HG02884 (cell line): Measurements from ENCODE around the gene C5orf15.
"Not testable (repeated sequence)": the region's sequence is repeated elsewhere in the genome, so short reads cannot be mapped to it uniquely, and the experiment has no call there.

Experiments
- ATAC-seq: cut with Tn5 transposase; IDR thresholded peaks from one replicate; pipeline ENCODE4 v1.9.1; 2021; ENCODE audit warnings: mild to moderate bottlenecking, moderate library complexity; ENCODE audit not compliant: unreplicated experiment

The C5orf15 gene

DNA sequence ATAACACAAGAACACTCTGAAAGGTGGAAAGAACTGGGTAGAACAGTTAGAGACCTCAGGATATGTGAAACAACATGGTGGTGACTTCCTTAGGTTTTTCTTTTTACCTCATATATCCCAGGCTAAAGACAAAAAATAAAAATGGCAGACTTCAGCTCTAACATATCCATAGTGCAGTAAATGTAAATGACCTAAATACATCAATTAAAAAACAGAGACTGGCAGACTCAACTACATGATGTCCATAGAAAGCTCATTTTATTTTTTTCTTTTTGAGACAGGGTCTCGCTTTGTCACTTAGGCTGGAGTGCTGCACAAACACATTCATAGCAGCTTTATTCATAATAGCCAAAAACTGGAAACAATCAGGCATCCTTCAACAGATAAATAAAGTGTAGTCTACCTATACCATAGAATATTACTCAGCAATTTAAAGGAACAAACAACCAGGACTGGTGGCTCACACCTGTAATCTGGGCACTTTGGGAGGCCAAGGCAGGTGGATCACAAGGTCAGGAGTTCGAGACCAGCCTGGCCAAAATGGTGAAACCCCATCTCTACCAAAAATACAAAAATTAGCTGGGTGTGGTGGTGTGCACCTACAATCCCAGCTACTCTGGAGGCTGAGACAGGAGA is 4.8 kb downstream of the C5orf15 start:
- ATAC-seq: no peak

DNA sequence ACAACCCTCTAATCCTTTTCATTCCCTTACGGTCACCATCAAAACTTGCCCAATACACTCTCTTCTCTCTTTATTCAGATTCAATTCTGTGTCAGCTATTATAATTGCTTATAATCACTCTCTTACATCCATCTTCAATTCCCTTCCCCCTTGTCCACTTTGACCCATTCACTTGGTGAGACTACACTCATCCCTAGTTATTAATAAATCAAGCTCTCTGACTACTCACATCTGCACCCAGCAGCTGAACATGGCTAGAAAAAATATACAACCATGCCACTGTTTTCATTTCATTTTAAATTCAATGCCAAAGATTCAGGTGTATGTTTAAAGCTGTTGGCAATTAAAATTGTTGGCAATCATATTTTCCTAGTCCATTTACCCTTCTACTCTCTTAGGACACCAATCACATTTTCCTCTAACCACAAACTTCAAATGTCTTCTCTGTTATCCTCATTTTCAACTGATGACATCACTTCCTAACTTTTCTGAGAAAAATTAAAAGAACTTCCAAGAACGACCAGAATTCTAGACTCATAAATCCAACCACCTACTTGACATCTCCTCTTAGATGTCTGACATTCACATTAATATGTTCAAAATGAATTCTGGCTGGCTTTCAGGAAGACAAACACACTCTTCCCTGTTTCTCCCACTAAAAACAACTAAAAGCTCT is 5.5 kb downstream of the C5orf15 start:
- ATAC-seq: no peak

DNA sequence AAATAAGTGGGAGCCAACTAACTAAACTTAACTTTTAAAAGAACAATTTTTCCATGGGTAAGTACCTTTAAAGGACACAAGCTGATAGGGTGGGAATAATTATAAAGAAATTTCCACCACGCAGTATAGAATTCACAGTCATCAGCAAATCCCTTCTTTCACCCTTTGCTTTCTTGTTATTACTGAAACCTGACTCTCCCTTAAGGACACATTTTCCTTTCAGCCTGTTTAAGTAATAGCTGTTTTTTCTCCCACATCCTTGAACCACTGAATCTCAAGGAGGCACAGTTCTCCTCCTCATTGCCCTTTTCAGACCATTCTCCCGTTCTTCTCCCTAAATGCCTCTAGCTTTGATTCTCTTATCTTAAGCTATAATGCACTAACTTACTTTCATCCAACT is 6.3 kb downstream of the C5orf15 start:
- no peak for ATAC-seq

DNA sequence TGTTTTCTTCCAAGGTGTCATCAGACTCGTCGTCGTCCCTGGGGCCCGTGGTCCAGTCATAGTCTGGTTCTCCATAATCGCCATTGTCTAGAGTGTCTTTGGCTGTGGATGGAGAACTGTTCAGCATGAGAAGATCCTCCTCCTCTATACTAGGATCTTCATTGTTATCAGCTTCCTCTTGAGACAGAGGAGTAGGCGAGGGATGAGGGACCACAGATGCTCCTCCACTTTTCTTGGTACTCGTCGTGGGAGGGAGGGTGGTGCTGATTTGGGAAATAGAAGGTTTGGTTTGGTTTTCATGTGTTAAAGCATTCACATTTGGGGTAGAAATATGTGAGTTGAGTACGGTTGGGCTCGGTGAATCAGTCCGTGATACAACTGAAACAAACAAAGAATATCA is 8.8 kb downstream of the C5orf15 start:
- no peak for ATAC-seq

DNA sequence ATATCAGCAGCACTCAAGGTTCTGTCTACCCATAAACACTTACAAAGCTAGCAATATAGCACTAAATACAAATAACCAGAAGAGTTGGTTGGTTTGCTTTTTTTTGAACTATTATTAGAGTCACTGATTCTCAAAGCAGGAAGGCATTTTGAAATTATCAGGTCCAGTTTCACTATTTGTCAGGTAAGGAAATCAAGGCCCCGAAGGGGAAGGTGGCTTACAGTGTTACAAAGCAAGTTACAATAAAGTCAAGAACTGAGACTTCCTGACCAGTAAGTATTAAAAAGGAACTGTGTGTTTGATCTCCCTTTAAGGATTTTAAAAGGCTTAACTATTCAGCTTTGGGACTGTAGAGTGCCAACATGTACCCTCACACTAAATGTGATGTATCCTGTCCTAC is 10.8 kb downstream of the C5orf15 start:
- peak; percentile 68 for ATAC-seq

DNA sequence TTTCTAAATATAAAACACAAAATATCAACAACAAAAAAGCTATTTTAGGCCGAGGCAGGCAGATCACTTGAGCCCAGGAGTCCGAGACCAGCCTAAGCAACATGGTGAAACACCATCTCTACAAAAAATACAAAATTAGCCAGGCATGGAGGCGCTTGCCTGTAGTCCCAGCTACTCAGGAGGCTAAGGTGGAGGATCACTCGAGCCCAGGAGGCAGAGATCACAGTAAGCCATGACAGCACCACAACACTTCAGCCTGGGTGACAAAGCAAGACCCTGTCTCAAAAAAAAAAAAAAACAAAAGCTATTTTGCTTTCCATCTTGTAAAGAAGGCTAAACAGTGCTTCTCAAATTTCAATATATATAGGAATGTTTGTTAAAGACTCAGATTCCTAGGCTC is 11.3 kb downstream of the C5orf15 start:
- ATAC-seq: peak; percentile 27

DNA sequence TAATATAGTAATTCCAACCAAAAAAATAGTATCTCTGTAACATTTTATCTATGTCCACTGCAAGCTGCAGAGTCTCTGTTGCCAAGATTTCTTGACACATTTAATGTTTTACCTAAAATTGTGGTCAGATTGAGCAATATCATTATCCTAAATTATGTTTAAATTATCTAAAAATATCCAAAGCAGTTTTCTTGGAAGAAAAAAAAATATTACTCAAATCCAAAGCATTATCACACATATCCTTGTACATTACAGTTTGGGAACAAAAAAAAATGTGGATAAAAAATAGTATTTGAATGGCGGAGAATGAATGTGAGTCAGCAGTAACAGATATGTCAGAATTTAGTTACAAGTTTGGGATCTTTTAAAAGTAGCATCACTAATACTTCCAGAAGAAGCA is 12.2 kb downstream of the C5orf15 start:
- not testable (repeated sequence) for ATAC-seq

DNA sequence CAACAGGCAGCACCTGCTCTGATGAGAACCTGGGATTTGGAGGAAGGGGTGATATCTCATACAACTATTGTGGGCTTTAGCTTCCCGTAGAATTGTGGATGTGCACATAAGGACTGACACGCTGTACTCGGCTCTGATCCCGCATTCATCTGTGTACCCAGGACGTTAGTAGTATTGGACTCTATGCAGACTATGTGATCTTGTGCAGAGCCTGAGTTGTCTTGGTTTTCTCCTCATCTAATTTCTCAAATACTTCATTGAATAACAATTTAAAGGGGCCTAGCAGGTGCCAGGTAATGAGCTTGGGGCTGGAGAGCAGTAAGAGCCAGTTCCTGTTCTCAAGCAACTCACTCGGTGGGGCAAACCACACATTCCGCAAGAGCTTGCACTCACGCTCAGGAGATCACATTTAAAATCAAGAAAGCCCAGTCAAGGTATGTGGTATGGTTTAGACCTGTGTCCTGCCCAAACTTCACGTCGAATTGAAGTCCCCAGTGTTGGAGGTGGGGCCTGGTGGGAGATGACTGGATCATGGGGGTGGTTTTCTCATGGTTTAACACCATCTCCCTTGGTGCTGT is 14.8 kb downstream of the C5orf15 start:
- no peak for ATAC-seq

DNA sequence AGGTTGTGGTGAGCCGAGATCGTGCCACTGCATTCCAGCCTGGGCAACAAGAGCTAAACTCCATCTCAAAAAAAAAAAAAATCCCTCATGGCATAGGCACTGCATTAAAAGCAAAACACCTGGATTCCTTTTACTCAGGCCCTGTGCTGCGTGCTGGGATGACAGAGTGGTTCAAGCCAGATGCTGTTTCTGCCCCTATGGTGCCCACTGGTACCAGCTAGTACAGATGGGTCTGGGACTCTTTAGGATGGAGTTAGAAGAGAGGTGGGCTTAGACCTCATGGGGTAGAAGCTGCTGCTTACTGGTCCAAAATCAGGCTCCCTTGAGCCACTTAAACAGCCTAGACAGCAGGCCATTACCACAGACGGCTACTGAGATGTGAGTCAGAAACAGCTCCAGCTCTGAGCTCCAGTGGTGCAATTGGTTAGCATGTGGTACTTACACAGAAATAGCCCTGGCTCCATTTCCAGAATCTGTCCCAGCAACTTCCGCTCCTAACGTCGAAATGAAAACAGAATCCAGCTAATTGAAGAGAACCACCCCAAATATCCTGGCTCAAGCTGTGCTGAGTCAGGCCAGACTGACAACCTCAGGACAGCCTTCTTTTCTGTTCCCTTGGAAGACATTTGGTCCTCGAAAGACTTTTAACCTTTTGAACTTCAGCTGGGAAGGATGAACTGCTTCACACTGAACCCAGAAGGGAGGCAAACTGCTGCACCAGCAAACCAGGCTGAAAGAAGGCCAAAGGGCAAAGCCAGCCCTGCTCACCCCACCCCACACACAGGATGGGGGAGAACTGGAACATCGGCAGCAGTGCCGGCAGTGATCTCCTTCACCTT is 15.5 kb downstream of the C5orf15 start:
- ATAC-seq: no peak

DNA sequence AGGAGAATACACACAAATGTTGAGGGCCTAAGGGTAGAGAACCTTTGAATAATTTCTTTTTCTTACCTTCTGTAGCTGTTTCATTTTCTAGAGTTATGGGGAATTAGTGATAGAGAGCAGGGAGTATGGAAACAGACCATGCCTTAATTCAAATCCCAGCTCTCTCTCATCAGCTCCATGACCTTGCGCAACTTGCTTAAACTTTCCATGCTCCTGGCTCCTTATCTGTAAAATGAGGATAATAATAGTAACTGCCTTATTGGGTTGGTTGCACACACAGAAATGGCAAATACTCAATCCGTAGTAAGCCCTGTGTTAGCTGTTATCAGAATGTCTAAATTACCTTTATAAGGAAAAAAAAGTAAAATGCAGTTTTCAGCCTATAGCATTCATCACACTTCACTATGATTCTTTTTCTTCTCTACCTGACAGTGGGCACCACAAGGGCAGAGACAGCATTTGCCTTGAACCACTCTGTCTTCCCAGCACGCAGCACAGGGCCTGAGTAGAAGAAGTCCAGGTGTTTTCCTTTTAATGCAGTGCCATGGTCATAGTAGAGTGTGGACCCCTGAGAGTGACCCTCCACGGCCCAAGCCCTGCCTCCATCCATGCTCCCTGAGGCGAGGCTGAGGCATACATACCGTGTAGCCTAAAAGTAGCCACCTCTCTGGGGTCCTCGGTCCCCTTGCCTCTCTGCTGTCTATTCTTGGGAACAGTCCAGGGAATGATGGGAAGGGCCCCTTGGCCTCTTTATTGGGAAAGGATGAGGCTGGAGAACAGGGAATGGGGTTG is 17.4 kb downstream of the C5orf15 start:
- no peak for ATAC-seq

DNA sequence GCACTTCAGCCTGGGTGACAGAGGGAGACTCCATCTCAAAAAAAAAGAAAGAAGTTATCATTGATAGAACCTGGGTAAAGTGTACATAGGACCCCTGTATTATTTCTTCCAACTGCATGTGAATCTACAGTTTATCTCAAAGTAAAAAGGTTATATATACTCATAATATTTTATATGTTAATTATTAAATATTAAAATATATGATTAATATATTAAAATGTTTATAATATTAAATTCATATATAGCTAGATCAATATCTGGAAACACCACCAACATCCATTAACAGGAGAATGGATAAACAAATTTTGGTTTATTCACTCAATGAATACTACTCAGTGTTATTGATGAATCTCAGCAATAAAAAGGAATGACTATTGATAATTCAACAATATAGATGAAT is 19.7 kb downstream of the C5orf15 start:
- ATAC-seq: no peak

DNA sequence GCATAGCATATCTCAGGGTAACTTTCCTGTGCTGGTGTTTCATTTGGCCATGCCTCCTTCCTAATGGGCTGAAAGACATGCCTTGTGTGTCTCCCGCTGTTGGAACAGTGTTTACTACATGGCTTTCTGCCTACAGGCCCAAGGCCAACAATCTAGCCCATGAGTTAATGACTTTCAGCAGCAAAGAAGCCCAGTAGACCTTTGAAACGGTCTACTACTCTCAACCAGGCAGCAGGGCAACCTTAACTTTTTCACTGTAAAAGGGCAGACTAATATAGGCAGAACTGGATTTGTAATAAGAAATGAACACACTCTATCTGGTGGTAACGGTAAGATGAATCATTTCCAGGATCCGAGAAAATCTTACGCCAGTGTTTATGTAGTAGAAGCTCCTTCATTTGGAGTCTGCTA is 21.0 kb downstream of the C5orf15 start:
- ATAC-seq: no peak

DNA sequence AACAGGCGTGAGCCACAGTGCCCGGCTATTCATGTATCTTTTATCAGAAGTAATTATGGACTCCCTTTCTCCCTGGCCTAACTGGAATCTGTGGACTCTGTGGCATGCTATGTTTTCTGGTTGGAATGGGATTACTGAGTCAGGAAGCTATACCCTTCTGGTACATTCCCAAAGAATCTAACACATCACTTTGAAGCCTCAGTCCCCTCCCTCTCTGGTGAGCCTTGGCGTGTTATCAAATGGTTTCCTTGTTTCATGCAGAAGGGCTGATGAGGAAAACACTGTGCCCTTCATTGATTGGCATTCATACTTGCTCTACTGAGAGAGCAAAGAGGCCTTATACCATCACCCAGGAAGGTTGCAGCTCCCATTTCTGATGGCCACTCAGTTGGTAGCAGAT is 22.9 kb downstream of the C5orf15 start:
- ATAC-seq: no peak

DNA sequence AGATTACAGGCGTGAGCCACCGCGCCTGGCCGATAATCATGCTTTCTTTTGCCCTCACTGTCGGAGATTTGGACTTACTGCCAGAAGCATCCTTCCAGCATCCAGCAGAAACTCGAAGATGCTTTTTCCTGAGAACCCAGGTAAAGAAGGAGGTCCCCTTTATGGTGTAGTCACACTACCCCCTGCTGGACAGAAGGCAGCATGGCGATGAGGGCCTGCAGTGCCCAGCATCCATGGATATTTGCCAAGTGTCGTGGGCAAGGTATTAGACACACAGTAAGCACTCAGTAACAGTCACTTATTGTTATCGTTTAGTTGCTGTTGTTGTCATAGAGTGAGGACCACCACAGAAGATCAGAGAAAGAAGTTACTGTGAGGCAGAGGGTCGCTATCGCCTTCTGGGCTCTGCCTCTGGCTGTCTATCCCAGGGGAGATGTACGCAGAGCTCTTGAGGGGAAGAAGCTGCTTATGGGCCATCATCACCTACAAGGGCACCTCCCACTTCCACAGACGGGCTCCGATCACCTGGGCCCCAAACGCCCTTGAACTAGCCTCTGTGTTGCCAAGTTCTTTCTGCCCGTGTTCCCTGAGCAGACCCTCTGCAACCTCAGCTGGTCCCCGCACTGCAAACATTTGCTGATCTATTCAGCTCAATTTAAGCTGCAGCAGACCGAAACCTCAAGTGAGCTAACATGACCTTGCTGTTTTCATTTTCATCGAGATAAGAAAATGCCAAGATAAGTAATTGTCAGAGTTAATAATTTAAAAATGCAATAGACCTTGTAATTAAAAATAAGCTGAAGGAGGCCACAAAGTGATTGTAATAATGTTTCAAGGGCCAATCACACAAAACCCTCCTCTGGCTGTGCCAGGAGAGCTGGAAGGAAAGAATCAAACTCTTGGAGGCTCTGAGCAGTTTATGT is 23.9 kb downstream of the C5orf15 start:
- peak; percentile 59 for ATAC-seq

DNA sequence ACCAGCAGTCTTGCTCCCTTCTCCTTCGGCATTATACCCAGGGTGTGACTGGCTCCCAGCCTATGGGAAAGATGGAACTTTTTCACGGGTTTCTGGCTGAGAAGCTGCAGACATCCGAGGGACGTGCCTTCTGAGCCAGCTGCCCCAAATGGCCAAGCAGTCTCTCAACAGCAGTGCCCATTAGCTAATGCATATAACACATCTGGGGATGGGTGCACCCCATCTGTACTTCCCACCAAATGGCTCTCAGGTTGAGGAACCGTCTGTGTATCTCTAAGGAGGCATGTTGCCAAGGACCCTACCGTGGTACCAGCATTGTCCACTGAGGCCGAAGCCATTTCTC is 25.0 kb downstream of the C5orf15 start:
- no peak for ATAC-seq

DNA sequence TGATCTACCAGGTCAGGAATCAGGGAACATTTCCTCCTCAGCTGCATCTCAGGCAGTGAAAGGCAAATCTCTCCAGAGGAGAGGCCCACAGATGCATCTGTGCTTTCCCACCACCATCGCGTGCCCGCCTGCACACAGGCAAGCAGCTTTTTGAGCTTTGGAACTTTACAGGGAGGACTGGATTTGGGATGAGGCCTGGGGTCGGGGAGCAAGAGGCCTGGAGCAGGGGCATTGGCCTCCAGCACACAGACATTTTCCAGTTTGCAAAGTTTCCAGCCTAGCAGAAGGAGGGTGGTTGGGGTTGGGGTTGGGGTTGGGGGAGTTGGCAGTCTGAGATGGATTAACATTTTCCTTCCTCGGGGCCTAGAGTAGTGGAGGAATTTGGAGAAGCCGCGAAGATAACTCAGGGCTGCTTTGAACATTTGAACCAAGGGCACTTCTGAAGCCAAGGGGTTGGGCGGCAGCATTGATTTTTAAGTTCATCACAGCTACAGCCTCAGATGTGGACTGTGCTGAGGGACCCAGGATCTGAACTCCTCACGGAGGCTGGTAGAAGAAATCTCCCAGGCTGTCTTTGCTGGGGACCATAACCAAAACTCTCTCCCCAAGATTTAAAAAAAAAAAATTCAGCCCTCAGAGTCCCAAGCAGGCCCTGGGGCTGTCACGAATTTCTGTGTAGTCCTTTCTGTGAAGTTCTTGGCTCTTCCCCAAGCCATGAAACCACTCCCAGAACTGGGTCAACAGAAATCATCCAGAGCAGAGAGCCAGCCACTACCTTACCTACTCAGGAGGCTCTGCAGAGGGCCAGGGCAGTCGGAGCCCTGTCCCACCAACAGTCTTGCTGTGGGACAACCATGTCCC is 25.6 kb downstream of the C5orf15 start:
- ATAC-seq: no peak

DNA sequence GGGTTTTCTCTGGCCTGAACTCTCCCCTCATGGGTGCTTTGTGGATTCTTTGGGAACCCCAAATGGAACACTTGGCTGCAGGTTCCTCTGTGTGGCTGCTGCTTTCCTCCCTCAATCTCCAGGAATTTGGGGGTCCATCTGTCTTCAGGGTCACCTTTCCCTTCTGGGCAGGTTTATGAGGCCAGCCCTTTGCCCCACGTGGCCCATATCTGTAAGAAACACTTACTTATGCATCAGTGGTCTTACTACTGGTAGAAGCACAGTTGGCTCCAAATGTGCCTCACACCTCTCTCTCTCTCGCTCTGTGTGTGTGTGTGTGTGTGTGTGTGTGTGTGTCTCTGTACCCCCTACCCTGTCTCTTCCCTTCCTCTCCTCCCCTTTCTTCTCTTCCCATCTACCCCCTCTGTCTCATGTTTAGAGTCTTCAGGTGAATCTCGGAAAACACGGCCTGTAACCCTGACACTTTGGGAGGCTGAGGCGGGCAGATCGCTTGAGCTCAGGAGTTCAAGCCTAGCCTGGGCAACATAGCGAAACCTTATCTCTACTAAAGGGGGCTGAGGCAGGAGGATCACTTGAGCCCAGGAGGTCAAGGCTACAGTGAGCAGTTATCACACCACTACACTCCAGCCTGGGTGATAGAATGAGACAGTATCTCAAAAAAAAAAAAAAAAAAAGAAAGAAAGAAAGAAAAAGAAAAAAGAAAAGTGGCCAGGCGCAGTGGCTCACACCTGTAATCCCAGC is 26.8 kb downstream of the C5orf15 start:
- no peak for ATAC-seq

DNA sequence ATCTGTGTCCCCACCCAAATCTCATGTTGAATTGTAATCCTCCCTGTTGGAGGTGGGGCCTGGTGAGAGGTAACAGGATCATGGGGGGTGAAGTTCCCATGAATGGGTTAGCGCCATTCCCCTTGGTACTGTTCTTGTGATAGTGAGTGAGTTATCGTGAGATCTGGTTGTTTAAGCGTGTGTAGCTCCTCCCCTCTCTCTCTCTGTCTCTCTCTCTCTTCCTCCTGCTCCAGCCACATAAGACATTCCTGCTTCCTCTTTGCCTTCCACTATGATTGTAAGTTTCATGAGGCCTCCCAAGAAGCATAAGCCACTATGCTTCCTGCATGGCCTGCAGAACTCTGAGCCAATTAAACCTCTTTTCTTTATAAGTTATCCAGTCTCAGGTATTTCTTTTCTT is 28.8 kb downstream of the C5orf15 start:
- ATAC-seq: no peak
